Neuronal stem cell (in vitro differentiated cells): ENCODE results near the gene CHST4.

Experiments
- DNase-seq: peaks from one replicate; pipeline ENCODE4 v3.0.0-alpha.2; 2013; ENCODE audit warnings: low spot score
- H2AFZ ChIP-seq: one replicate; pipeline ENCODE4 v1.6.1; 2013; ENCODE audit warnings: mild to moderate bottlenecking, low read length, inconsistent platforms
- H2AK5ac ChIP-seq: 2 replicates; pipeline ENCODE4 v1.6.1; 2013; ENCODE audit warnings: low read depth, mild to moderate bottlenecking, inconsistent platforms, low read length, moderate library complexity, mixed read lengths
- H2BK120ac ChIP-seq: 2 replicates; pipeline ENCODE4 v1.6.1; 2013; ENCODE audit warnings: low read depth, mild to moderate bottlenecking, inconsistent platforms, low read length, moderate library complexity, mixed read lengths
- H2BK12ac ChIP-seq: one replicate; pipeline ENCODE4 v1.6.1; 2013; ENCODE audit warnings: low read length, inconsistent platforms
- H2BK15ac ChIP-seq: 2 replicates; pipeline ENCODE4 v1.6.1; 2013; ENCODE audit warnings: mild to moderate bottlenecking, low read length, inconsistent platforms, mixed read lengths
- H2BK5ac ChIP-seq: one replicate; pipeline ENCODE4 v1.6.1; 2013; ENCODE audit warnings: inconsistent platforms, mild to moderate bottlenecking, low read length, moderate library complexity
- H3K14ac ChIP-seq: one replicate; pipeline ENCODE4 v1.6.1; 2013; ENCODE audit warnings: low read length, inconsistent platforms
- H3K18ac ChIP-seq: 2 replicates; pipeline ENCODE4 v1.6.1; 2013; ENCODE audit warnings: low read length, inconsistent platforms
- H3K23ac ChIP-seq: 2 replicates; pipeline ENCODE4 v1.6.1; 2013; ENCODE audit warnings: low read depth, mild to moderate bottlenecking, mixed read lengths, low read length, inconsistent platforms; ENCODE audit not compliant: poor library complexity
- H3K27ac ChIP-seq: replicated peaks from 3 replicates; pipeline ENCODE4 v1.5.1; 2013; ENCODE audit warnings: low read length, inconsistent platforms
- H3K27me3 ChIP-seq, 3 experiments: 2 replicates each; pipeline ENCODE4 v1.6.1; 2013; ENCODE audit warnings: low read length in 3 of 3, mild to moderate bottlenecking in 2 of 3, inconsistent platforms in 1 of 3, low read depth in 1 of 3, mixed read lengths in 1 of 3, moderate library complexity in 1 of 3; ENCODE audit not compliant: control insufficient read depth in 3 of 3, insufficient read depth in 3 of 3
- H3K36me3 ChIP-seq, 2 donors: replicated peaks in 1 of 2; 2 replicates each; pipeline ENCODE4 v1.6.1; 2013; ENCODE audit warnings: low read length in 2 of 2; ENCODE audit not compliant: control insufficient read depth in 2 of 2, insufficient read depth in 2 of 2
- H3K4ac ChIP-seq: 2 replicates; pipeline ENCODE4 v1.6.1; 2013; ENCODE audit warnings: inconsistent platforms, mild to moderate bottlenecking, low read length, moderate library complexity
- H3K4me1 ChIP-seq, 2 donors: 1 replicate in 1 of 2; 2 replicates in 1 of 2; pipeline ENCODE4 v1.6.1; 2013; ENCODE audit warnings: low read length in 2 of 2, low read depth in 1 of 2; ENCODE audit not compliant: control insufficient read depth in 2 of 2, insufficient read depth in 1 of 2
- H3K4me2 ChIP-seq: one replicate; pipeline ENCODE4 v1.6.1; 2013; ENCODE audit warnings: mild to moderate bottlenecking, low read length, inconsistent platforms; ENCODE audit not compliant: insufficient read depth, poor library complexity, severe bottlenecking
- H3K4me3 ChIP-seq, 2 donors: 2 replicates each; pipeline ENCODE4 v1.5.1; 2013; ENCODE audit warnings: low read length in 2 of 2, mild to moderate bottlenecking in 2 of 2, inconsistent platforms in 1 of 2, moderate library complexity in 1 of 2
- H3K79me1 ChIP-seq: one replicate; pipeline ENCODE4 v1.6.1; 2013; ENCODE audit warnings: low read depth, mild to moderate bottlenecking, inconsistent platforms, low read length, moderate library complexity
- H3K9ac ChIP-seq: one replicate; pipeline ENCODE4 v1.6.1; 2013; ENCODE audit warnings: mild to moderate bottlenecking, low read depth, low read length, inconsistent platforms; ENCODE audit not compliant: poor library complexity
- H3K9me3 ChIP-seq, 2 donors: replicated peaks in 1 of 2; 2 replicates each; pipeline versions ENCODE3 to v1.6.1; 2013; ENCODE audit warnings: low read length in 2 of 2, mild to moderate bottlenecking in 2 of 2, inconsistent platforms in 1 of 2, low read depth in 1 of 2, mixed read lengths in 1 of 2, moderate library complexity in 1 of 2; ENCODE audit not compliant: control insufficient read depth in 2 of 2, insufficient read depth in 1 of 2
- H4K8ac ChIP-seq: one replicate; pipeline ENCODE4 v1.6.1; 2013; ENCODE audit warnings: low read depth, mild to moderate bottlenecking, inconsistent platforms, low read length, moderate library complexity
- H4K91ac ChIP-seq: one replicate; pipeline ENCODE4 v1.6.1; 2013; ENCODE audit warnings: low read length, low read depth, mild to moderate bottlenecking, inconsistent platforms; ENCODE audit not compliant: poor library complexity
- WGBS, 2 donors: extraction: QIAGEN DNeasy Blood & Tissue Kit; methylation state at CpG; one replicate each; pipeline ENCODE4 v1.1.7; 2013; ENCODE audit warnings: missing lambda C conversion rate in 2 of 2, mixed read lengths in 1 of 2; ENCODE audit not compliant: insufficient read length in 2 of 2, insufficient replicate concordance in 1 of 2; ENCODE audit errors: extremely low coverage in 2 of 2; 5-methylcytosine and 5-hydroxymethylcytosine counted together

CHST4 gene

GRCh38 chr16:71568551-71568950 lies 42.3 kb downstream of the CHST4 start:
- no peak overlapping the region for H2BK120ac ChIP-seq
- H3K9ac ChIP-seq, result no peak overlapping the region
- no peaks in the 10 kb centered on the region for H3K9me3 ChIP-seq
- no peak overlapping the region for H3K18ac ChIP-seq
- peaks cover 0 to 3% of the 10 kb centered on the region in 2 donors for H3K4me1 ChIP-seq
- H3K27me3 ChIP-seq, result peaks cover 0 to 29% (median 0%) of the 10 kb centered on the region in 3 experiments
- no peak overlapping the region for H3K23ac ChIP-seq
- H2AFZ ChIP-seq, result no peak overlapping the region
- H3K79me1 ChIP-seq, result no peaks in the 10 kb centered on the region
- H4K8ac ChIP-seq, result no peak overlapping the region
- H3K14ac ChIP-seq, result no peak overlapping the region
- no peak overlapping the region for H4K91ac ChIP-seq
- H2BK5ac ChIP-seq, result no peak overlapping the region
- no peaks in the 10 kb centered on the region for H3K36me3 ChIP-seq
- no peak overlapping the region for H2BK15ac ChIP-seq
- WGBS, 2 donors, result no CpG with 5 or more reads among the region's 4 CpGs
- no peak overlapping the region for H3K4ac ChIP-seq
- DNase-seq, result no peak
- no peak overlapping the region for H3K27ac ChIP-seq
- no peak overlapping the region for H3K4me3 ChIP-seq
- H3K4me2 ChIP-seq, result no peak overlapping the region
- H2AK5ac ChIP-seq, result no peak overlapping the region
- no peak overlapping the region for H2BK12ac ChIP-seq

- no peak overlapping the region for H2BK120ac ChIP-seq
Observed at GRCh38 chr16:71569621-71570020, 43.4 kb downstream of the CHST4 start.

GRCh38 chr16:71570144-71570543 lies 43.9 kb downstream of the CHST4 start:
- Histone ChIP-seq H3K4ac (no peak overlapping the region), H3K4me1 (no peaks in the 10 kb centered on the region), H3K9ac (no peak overlapping the region), H3K9me3 (no peaks in the 10 kb centered on the region), H2BK15ac (no peak overlapping the region), H3K4me2 (no peak overlapping the region), H3K23ac (no peak overlapping the region), H4K91ac (no peak overlapping the region), H2BK12ac (no peak overlapping the region), H3K4me3 (no peak overlapping the region), H2AK5ac (no peak overlapping the region), H3K36me3 (no peaks in the 10 kb centered on the region), H3K27ac (no peak overlapping the region), H4K8ac (no peak overlapping the region), H3K14ac (no peak overlapping the region), H2BK5ac (no peak overlapping the region), H2BK120ac (no peak overlapping the region), H3K27me3 (peaks cover 0 to 38% (median 0%) of the 10 kb centered on the region in 3 experiments), H3K79me1 (no peaks in the 10 kb centered on the region), H3K18ac (no peak overlapping the region), H2AFZ (no peak overlapping the region)
- WGBS, 2 donors, result no CpG with 5 or more reads among the region's 8 CpGs
- DNase-seq, result no peak

More at GRCh38 chr16:71569621-71570020, 43.4 kb downstream of the CHST4 start:
- no peak overlapping the region for H3K4me2 ChIP-seq
- DNase-seq, result no peak
- no peak overlapping the region for H3K18ac ChIP-seq
- no peak overlapping the region for H2AFZ ChIP-seq
- H3K23ac ChIP-seq, result no peak overlapping the region
- H3K36me3 ChIP-seq, result no peaks in the 10 kb centered on the region
- H3K4me1 ChIP-seq, result no peaks in the 10 kb centered on the region
- H2BK5ac ChIP-seq, result no peak overlapping the region
- no peak overlapping the region for H3K9ac ChIP-seq
- H3K9me3 ChIP-seq, result no peaks in the 10 kb centered on the region
- no peaks in the 10 kb centered on the region for H3K79me1 ChIP-seq
- H2BK15ac ChIP-seq, result no peak overlapping the region
- no peak overlapping the region for H4K8ac ChIP-seq
- no peak overlapping the region for H4K91ac ChIP-seq
- no peak overlapping the region for H3K4ac ChIP-seq
- no peak overlapping the region for H3K4me3 ChIP-seq
- H3K27me3 ChIP-seq, result peaks cover 0 to 33% (median 0%) of the 10 kb centered on the region in 3 experiments
- H2BK12ac ChIP-seq, result no peak overlapping the region
- H3K14ac ChIP-seq, result no peak overlapping the region
- H2AK5ac ChIP-seq, result no peak overlapping the region
- no peak overlapping the region for H3K27ac ChIP-seq
- WGBS, 2 donors, result no CpG with 5 or more reads among the region's 4 CpGs

GRCh38 chr16:71572497-71573116 lies 46.4 kb downstream of the CHST4 start:
- no peaks in the 10 kb centered on the region for H3K36me3 ChIP-seq
- no peak for DNase-seq
- WGBS, 2 donors, result no CpG with 5 or more reads among the region's 3 CpGs

More at GRCh38 chr16:71572497-71573116, 46.4 kb downstream of the CHST4 start:
- no peak overlapping the region for H3K23ac ChIP-seq
- no peaks in the 10 kb centered on the region for H3K79me1 ChIP-seq
- no peak overlapping the region for H3K9ac ChIP-seq
- no peak overlapping the region for H3K4me2 ChIP-seq
- no peaks in the 10 kb centered on the region for H3K4me1 ChIP-seq
- H2BK12ac ChIP-seq, result no peak overlapping the region
- no peak overlapping the region for H3K18ac ChIP-seq
- no peak overlapping the region for H2BK15ac ChIP-seq
- no peak overlapping the region for H4K91ac ChIP-seq
- H3K4ac ChIP-seq, result no peak overlapping the region
- no peak overlapping the region for H3K27ac ChIP-seq
- no peak overlapping the region for H3K4me3 ChIP-seq
- no peak overlapping the region for H2BK120ac ChIP-seq
- no peak overlapping the region for H3K14ac ChIP-seq
- peaks cover 0 to 52% (median 0%) of the 10 kb centered on the region in 3 experiments for H3K27me3 ChIP-seq
- no peaks in the 10 kb centered on the region for H3K9me3 ChIP-seq
- no peak overlapping the region for H2AK5ac ChIP-seq
- no peak overlapping the region for H4K8ac ChIP-seq
- H2AFZ ChIP-seq, result no peak overlapping the region
- H2BK5ac ChIP-seq, result no peak overlapping the region
